NCI-H2227 (cell line): ENCODE data around the gene NEK10.

ENCODE experiments used
- DNase-seq: peaks from one replicate; lab custom pipeline; 2025; ENCODE audit not compliant: unreplicated experiment; lab: John Stamatoyannopoulos, UW

Gene NEK10

DNA sequence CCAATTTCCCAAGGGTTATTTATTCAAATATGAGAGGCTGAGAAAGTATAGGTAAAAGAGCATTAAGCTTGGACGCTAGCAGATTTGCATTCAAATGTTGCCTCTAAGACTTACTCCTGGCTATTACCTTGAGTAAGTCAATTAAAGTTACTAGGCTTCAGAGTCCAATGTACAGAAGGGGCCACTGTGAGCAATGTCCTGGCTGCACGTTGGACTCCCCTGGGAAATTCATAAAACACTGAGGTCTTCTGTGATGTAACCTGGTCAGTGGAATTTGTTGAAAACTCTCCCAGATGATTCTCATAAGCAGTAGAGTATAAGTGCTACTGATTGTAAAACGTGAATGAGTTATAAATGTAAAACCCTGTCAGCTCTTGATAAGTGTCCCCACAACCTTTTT, 295.3 kb downstream of the NEK10 start:
- DNase-seq, result no peak

- no peak for DNase-seq
These were observed 296.2 kb downstream of the NEK10 start for GRCh38 chr3:27072810-27073651.

- no peak for DNase-seq
These were observed 308.8 kb downstream of the NEK10 start for GRCh38 chr3:27060336-27060735.
